Sciatic nerve (tissue), 2 donors: ENCODE results near the gene ASPG. TPM values are rescaled to one million over a fixed set of nuclear protein-coding genes. Genes with fewer than 3 reads are reported as not detected.

Experiments used
- ATAC-seq: fragments of 200-7000 bp; cut with Tn5 transposase; one replicate; pipeline ENCODE4 v1.9.1; 2020; ENCODE audit warnings: mild to moderate bottlenecking, moderate library complexity
- DNase-seq: peaks from one replicate; pipeline ENCODE4 v3.0.0-alpha.2; 2020; ENCODE audit warnings: low spot score
- intact Hi-C: fragments of 100-400 bp; cut with DNase I; formaldehyde crosslinking; loops from one replicate; pipeline ENCODE4 v1.14.2; 2022
- total RNA-seq: library from RNA; stranded (reverse); fragmentation: NEBNext Ultra II Directional; extraction: Animal tissue kit (Norgen Biotek cat#: 25700); gene quantifications from one replicate; pipeline ENCODE4 v1.2.1, GENCODE V29; 2021
- donor health status: DM: no; HTN: no; CAD: no.
- donor health status: DM: no; HTN: no; CAD: no.

The ASPG gene
- total RNA-seq, 1 donor from 2014 or later, result 4.6 TPM

GRCh38 chr14:104072586-104072985 is 12.9 kb upstream of the ASPG start:
- intact Hi-C loops, result loop anchor here (10.0 kb wide), 1 partner anchor 492 kb away; no protein-coding TSS in a partner anchor
- DNase-seq (no peak), ATAC-seq (no peak)

GRCh38 chr14:104073764-104074163 is 11.7 kb upstream of the ASPG start:
- ATAC-seq (no peak), DNase-seq (no peak)
- intact Hi-C loops, result loop anchor here (10.0 kb wide), 1 partner anchor 491 kb away; no protein-coding TSS in a partner anchor

- no peak for DNase-seq
- intact Hi-C loops, result loop anchor here (10.0 kb wide), 1 partner anchor 489 kb away; no protein-coding TSS in a partner anchor
- ATAC-seq, result no peak
These were observed 9.9 kb upstream of the ASPG start for GRCh38 chr14:104075530-104076151.

GRCh38 chr14:104076743-104077142 is 8.8 kb upstream of the ASPG start:
- ATAC-seq, result no peak
- no peak for DNase-seq
- intact Hi-C loops, result loop anchor here (10.0 kb wide), 1 partner anchor 488 kb away; no protein-coding TSS in a partner anchor

GRCh38 chr14:104078031-104078455 is 7.5 kb upstream of the ASPG start:
- intact Hi-C loops, result loop anchor here (10.0 kb wide), 1 partner anchor 487 kb away; no protein-coding TSS in a partner anchor
- peak; percentile 91 for ATAC-seq
- DNase-seq, result peak; percentile 90

GRCh38 chr14:104080376-104081260 is 4.9 kb upstream of the ASPG start:
- intact Hi-C loops, result no loop called here
- ATAC-seq (no peak), DNase-seq (no peak)

- intact Hi-C loops, result no loop called here
- DNase-seq (no peak), ATAC-seq (no peak)
These were observed 4.2 kb upstream of the ASPG start for GRCh38 chr14:104081261-104081835.

DNA sequence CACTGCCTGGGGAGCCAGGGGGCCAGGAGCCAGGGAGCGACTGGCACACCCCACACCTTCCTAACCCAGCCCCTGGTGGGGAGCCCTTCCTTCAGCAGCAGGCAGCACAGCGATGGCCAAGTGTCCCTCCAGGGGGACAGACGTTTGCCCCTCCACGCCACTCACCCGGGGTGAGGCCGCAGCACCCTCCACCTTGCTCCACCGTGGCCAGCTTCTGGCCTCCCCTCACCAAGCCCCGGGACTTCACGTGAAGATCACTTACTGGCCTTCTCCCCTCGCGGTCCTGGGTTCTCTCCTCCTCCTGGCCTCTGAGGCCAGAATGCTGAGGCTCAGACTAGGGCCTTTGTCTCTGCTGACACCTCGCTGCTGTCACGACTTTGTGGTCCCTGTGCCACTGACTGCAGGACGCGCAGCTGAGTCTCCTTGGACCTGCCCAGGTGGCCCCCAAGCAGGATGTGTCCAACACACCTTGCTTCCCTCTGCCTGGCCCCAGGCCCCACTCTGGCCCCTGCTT is 3.5 kb upstream of the ASPG start:
- DNase-seq, result no peak
- no peak for ATAC-seq
- intact Hi-C loops, result no loop called here

DNA sequence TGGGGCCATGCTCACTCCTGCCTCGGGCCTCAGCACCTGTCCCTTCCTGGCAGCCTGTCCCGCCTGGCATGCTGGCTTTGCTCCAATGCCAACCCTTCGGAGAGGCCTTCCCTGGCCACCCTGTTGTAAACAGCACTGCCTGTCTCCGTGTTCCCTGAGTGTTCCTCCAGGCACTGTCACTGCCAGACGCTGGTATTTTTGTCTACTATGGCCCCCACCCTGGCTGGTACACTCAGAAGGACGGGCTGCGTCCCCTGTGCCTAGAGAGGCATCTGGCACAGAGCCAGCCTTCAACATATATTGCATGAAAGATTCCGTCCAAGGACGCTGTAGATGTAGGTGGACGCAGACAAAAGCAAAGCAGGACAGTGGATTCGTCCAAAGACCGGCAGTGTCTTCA is 2.7 kb upstream of the ASPG start:
- intact Hi-C loops, result no loop called here
- ATAC-seq (no peak), DNase-seq (peak; percentile 55)

DNA sequence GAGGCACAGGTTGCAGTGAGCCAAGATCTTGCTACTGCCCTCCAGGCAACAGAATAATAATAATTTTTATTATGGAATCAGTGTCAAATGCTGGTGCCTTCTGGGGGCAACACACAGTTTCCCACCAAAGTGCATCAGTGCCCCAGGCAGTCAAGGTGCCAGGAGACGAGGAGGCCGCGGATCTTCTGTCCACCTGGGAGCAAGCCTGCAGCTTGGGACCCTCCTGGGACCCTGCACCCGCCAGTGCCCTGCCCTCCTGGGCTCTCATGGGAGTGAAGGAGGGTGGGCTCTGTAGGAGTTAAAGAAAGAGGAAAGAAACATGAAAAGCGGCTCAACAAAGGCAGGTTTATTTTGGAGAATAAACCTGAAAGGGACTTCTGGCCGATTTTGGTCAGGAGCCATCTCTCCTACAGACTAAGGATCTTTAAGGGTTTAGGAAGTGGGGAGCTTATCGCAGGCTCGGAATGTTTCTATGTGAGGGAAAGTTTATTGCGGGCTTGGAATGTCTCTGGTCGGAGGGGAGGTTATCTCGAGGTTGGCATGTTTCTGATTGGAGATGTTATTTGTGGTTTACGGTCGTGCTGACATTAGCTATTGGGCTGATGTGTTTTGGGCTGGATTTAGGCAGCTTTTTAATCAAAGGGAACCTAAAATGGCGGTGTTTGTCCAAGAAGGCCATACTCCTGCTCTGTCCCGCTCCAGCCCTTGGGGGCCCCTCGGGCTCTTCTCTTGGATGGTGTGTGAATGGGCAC is 1.1 kb upstream of the ASPG start:
- ATAC-seq (no peak), DNase-seq (peak; percentile 28)
- intact Hi-C loops, result no loop called here

GRCh38 chr14:104085889-104086201 is 345 bp downstream of the ASPG start:
- DNase-seq (no peak), ATAC-seq (peak; percentile 7)
- intact Hi-C loops, result no loop called here

- ATAC-seq (peak; percentile 14), DNase-seq (peak; percentile 44)
- intact Hi-C loops, result no loop called here
These were observed 735 bp downstream of the ASPG start for GRCh38 chr14:104086210-104086660.

GRCh38 chr14:104086661-104087461 is 1.4 kb downstream of the ASPG start:
- ATAC-seq, result no peak
- intact Hi-C loops, result no loop called here
- peak; percentile 33 for DNase-seq

DNA sequence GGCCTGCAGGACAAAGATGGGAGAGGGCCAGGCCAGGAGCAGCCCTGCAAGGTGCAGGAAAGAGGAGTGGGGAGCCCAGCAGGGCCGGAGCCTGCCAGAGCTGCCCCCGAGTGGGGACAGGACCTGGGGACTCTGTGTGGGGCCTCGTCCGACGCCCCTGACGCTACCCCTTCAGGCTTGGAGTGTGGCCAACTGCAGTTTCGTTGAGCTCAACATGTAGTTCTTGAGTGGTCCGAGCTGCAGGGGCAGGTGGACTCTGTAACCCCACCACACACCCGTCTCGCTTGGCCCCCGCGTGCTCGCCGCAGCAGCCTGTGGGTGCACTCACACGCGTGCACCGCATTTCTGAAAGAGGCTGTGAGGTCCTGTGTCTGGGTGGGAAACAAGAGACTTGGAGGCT is 2.0 kb downstream of the ASPG start:
- DNase-seq, result peak; percentile 45
- intact Hi-C loops, result no loop called here

GRCh38 chr14:104087981-104088850 is 2.7 kb downstream of the ASPG start:
- DNase-seq, result peak; percentile 48
- intact Hi-C loops, result no loop called here

More for the DNA sequence above, 2.0 kb downstream of the ASPG start:
- no peak for ATAC-seq

DNA sequence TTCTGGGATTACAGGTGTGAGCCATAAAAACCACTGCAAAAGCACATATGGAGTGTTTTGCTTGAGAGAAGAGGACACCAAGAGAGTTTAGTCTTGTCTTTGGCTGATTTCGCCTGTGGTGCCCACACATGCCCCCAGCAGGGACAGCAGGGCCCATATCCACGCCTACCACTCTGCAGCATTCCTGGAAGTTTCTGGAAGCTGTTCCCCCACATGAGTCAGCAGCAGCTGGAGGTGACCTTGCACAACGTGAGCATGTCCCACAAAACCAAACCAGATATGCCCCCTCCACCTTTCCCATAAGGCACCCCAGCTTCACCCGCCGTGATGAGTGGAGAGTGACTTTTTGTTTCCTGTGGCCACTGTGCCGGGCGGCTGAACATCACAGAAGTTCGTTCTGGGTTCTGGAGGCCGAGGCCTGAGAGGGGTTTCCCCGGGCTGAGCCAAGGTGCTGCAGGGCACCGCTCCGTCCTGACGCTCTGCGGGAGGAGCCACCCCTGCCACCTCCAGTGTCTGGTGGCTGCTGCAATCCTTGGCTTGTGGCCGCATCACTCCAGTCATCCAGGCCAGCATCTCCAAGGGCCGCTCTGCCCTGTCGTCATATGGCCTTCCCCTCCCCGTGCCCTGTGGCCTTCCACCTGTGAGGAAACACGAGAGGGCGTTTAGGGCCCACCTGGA is 4.7 kb downstream of the ASPG start:
- intact Hi-C loops, result no loop called here
- ATAC-seq (no peak), DNase-seq (peak; percentile 47)

More at GRCh38 chr14:104087981-104088850, 2.7 kb downstream of the ASPG start:
- ATAC-seq, result no peak
